H9 (cell line): Measurements from ENCODE around the gene MVP. TPM values are rescaled to one million over a fixed set of nuclear protein-coding genes. Genes with fewer than 3 reads are reported as not detected.

Experiments used
- DNase-seq: peaks from one replicate; pipeline ENCODE4 v3.0.0-alpha.2; 2017
- H2AFZ ChIP-seq: one replicate; pipeline ENCODE4 v1.6.1; 2013; ENCODE audit warnings: mild to moderate bottlenecking, low read length, control low read depth, moderate library complexity
- H2AK5ac ChIP-seq: 2 replicates; pipeline ENCODE4 v1.6.1; 2013; ENCODE audit warnings: low read length, control low read depth, mixed read lengths; ENCODE audit not compliant: insufficient read length
- H2BK120ac ChIP-seq: one replicate; pipeline ENCODE4 v1.6.1; 2013; ENCODE audit warnings: low read depth, mild to moderate bottlenecking, low read length, control low read depth, inconsistent platforms; ENCODE audit not compliant: poor library complexity, severe bottlenecking
- H2BK12ac ChIP-seq: 2 replicates; pipeline ENCODE4 v1.6.1; 2013; ENCODE audit warnings: low read length, control low read depth, mixed read lengths, low read depth; ENCODE audit not compliant: insufficient read length
- H2BK15ac ChIP-seq: 2 replicates; pipeline ENCODE4 v1.6.1; 2013; ENCODE audit warnings: low read depth, low read length, control low read depth
- H2BK20ac ChIP-seq: one replicate; pipeline ENCODE4 v1.6.1; 2013; ENCODE audit warnings: low read depth, mild to moderate bottlenecking, low read length, control low read depth, inconsistent platforms; ENCODE audit not compliant: poor library complexity, severe bottlenecking
- H2BK5ac ChIP-seq: 2 replicates; pipeline ENCODE4 v1.6.1; 2013; ENCODE audit warnings: low read length, control low read depth, mixed read lengths; ENCODE audit not compliant: insufficient read length
- H3K14ac ChIP-seq: 2 replicates; pipeline ENCODE4 v1.6.1; 2013; ENCODE audit warnings: low read length, control low read depth; ENCODE audit not compliant: insufficient read depth
- H3K18ac ChIP-seq: 2 replicates; pipeline ENCODE4 v1.6.1; 2013; ENCODE audit warnings: low read depth, mild to moderate bottlenecking, mixed read lengths, low read length, control low read depth; ENCODE audit not compliant: insufficient read length
- H3K23ac ChIP-seq: 2 replicates; pipeline ENCODE4 v1.6.1; 2013; ENCODE audit warnings: low read length, control low read depth, mixed read lengths, low read depth; ENCODE audit not compliant: insufficient read length
- H3K23me2 ChIP-seq: 2 replicates; pipeline ENCODE4 v1.6.1; 2013; ENCODE audit warnings: low read depth, mild to moderate bottlenecking, mixed read lengths, low read length, control low read depth; ENCODE audit not compliant: insufficient read length, poor library complexity, severe bottlenecking
- H3K27ac ChIP-seq: 2 replicates; pipeline ENCODE4 v1.5.1; 2013; ENCODE audit warnings: low read length, control low read depth, mixed read lengths, low read depth; ENCODE audit not compliant: insufficient read length
- H3K27me3 ChIP-seq: 2 replicates; pipeline ENCODE4 v1.6.1; 2013; ENCODE audit warnings: low read length, control low read depth, inconsistent platforms; ENCODE audit not compliant: insufficient read depth
- H3K4ac ChIP-seq: 2 replicates; pipeline ENCODE4 v1.6.1; 2013; ENCODE audit warnings: low read depth, mild to moderate bottlenecking, control low read depth, inconsistent platforms, low read length, moderate library complexity
- H3K4me1 ChIP-seq: 2 replicates; pipeline ENCODE4 v1.6.1; 2013; ENCODE audit warnings: low read length, control low read depth, inconsistent platforms; ENCODE audit not compliant: insufficient read depth
- H3K4me2 ChIP-seq: 2 replicates; pipeline ENCODE4 v1.6.1; 2013; ENCODE audit warnings: low read length, control low read depth, mixed read lengths; ENCODE audit not compliant: insufficient read length, insufficient read depth
- H3K56ac ChIP-seq: 2 replicates; pipeline ENCODE4 v1.6.1; 2013; ENCODE audit warnings: low read depth, mild to moderate bottlenecking, mixed read lengths, low read length, control low read depth; ENCODE audit not compliant: insufficient read length
- H3K79me1 ChIP-seq: 2 replicates; pipeline ENCODE4 v1.6.1; 2013; ENCODE audit warnings: low read depth, mild to moderate bottlenecking, moderate library complexity, low read length, control low read depth, inconsistent platforms; ENCODE audit not compliant: insufficient read depth, poor library complexity, severe bottlenecking
- H3K79me2 ChIP-seq: 2 replicates; pipeline ENCODE4 v1.6.1; 2013; ENCODE audit warnings: low read length, control low read depth, inconsistent platforms; ENCODE audit not compliant: insufficient read depth
- H3K9ac ChIP-seq: 2 replicates; pipeline ENCODE4 v1.6.1; 2013; ENCODE audit warnings: low read length, control low read depth, mixed read lengths; ENCODE audit not compliant: insufficient read length; ENCODE audit errors: extremely low read depth
- H3K9me3 ChIP-seq: one replicate; pipeline ENCODE4 v1.6.1; 2013; ENCODE audit warnings: low read depth, low read length, inconsistent platforms; ENCODE audit not compliant: control insufficient read depth
- H3T11ph ChIP-seq: one replicate; pipeline ENCODE4 v1.6.1; 2013; ENCODE audit warnings: mild to moderate bottlenecking, low read length, control low read depth, inconsistent platforms
- H4K20me1 ChIP-seq: one replicate; pipeline ENCODE4 v1.6.1; 2013; ENCODE audit not compliant: control insufficient read depth, insufficient read length, insufficient read depth
- H4K5ac ChIP-seq: 2 replicates; pipeline ENCODE4 v1.6.1; 2013; ENCODE audit warnings: low read depth, mild to moderate bottlenecking, mixed read lengths, low read length, control low read depth; ENCODE audit not compliant: insufficient read length
- H4K8ac ChIP-seq: replicated peaks from 2 replicates; pipeline ENCODE4 v1.6.1; 2013; ENCODE audit warnings: low read length, control low read depth, mixed read lengths, low read depth; ENCODE audit not compliant: insufficient read length
- H4K91ac ChIP-seq: 2 replicates; pipeline ENCODE4 v1.6.1; 2013; ENCODE audit warnings: low read depth, mild to moderate bottlenecking, moderate library complexity, mixed read lengths, low read length, control low read depth; ENCODE audit not compliant: insufficient read length
- H3K27ac Mint-ChIP-seq, 3 experiments: 2 replicates in 2 of 3; 3 replicates in 1 of 3; pipeline ENCODE4 v1.8.0; 2020 to 2021; ENCODE audit warnings: mixed read lengths in 3 of 3, mild to moderate bottlenecking in 1 of 3, moderate library complexity in 1 of 3
- H3K27me3 Mint-ChIP-seq: 2 replicates; pipeline ENCODE4 v1.8.0; 2021; ENCODE audit warnings: low read depth, mild to moderate bottlenecking, moderate library complexity, mixed read lengths
- H3K36me3 Mint-ChIP-seq, 3 experiments: 2 replicates in 2 of 3; 3 replicates in 1 of 3; pipeline ENCODE4 v1.8.0; 2020 to 2021; ENCODE audit warnings: low read depth in 3 of 3, mixed read lengths in 3 of 3; ENCODE audit not compliant: insufficient read depth in 1 of 3
- H3K4me1 Mint-ChIP-seq, 2 experiments: 2 replicates each; pipeline ENCODE4 v1.8.0; 2020; ENCODE audit warnings: mixed read lengths in 2 of 2
- H3K4me3 Mint-ChIP-seq, 2 experiments: 2 replicates in 1 of 2; 3 replicates in 1 of 2; pipeline ENCODE4 v1.8.0; 2020 to 2021; ENCODE audit warnings: mild to moderate bottlenecking in 2 of 2, mixed read lengths in 2 of 2, moderate library complexity in 1 of 2
- H3K9me3 Mint-ChIP-seq, 2 experiments: 2 replicates in 1 of 2; 3 replicates in 1 of 2; pipeline ENCODE4 v1.8.0; 2020; ENCODE audit warnings: mild to moderate bottlenecking in 2 of 2, mixed read lengths in 2 of 2, moderate library complexity in 1 of 2
- WGBS: extraction: QIAGEN DNeasy Blood & Tissue Kit; methylation state at CpG from one replicate; pipeline ENCODE4 v1.1.7; 2013; ENCODE audit warnings: missing lambda C conversion rate, low lambda C conversion rate, mixed read lengths; ENCODE audit not compliant: insufficient read length; ENCODE audit errors: extremely low coverage; 5-methylcytosine and 5-hydroxymethylcytosine counted together
- total RNA-seq: library from RNA; stranded (reverse); gene quantifications from 2 replicates; pipeline ENCODE4 v1.2.1, GENCODE V29; 2021
- TF ChIP-seq, protein P1 (sequence below): fragments of 200-600 bp; sonication (generic); conservative IDR thresholded peaks from 3 replicates; pipeline ENCODE4 v1.8.0; 2021; ENCODE audit warnings: antibody characterized with exemption, mild to moderate bottlenecking

Gene MVP
- total RNA-seq, 1 experiment from 2014 or later, result 3.1 TPM

DNA sequence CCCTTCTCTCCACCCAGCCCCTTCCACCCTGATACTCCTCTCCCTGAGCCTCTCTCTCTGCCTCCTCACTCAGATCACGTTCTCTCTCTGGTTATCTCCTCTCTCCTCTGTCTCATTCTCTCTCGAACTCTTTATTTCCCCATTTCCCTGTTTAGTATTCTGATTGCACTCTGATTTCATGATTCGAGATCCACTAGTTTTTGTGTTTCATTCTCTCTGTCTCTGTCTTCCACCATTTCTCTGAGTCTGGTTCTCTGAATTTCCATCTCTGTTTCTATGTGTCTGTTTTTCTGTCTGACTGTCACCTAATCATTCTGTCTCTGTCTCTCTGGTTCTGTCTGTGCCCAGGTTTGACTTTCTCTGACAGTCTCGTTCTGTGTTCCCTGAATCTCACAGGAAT, 77.1 kb downstream of the MVP start:
- Histone ChIP-seq H4K5ac (no peak overlapping the region), H4K20me1 (no peaks in the 10 kb centered on the region), H2BK20ac (no peak overlapping the region), H3K27me3 (no peaks in the 10 kb centered on the region), H2BK5ac (no peak overlapping the region), H3K4me1 (peaks cover 2% of the 10 kb centered on the region), H3K56ac (no peak overlapping the region), H4K91ac (no peak overlapping the region), H3K27ac (no peak overlapping the region), H3T11ph (no peak overlapping the region), H3K9me3 (no peaks in the 10 kb centered on the region), H3K4ac (no peak overlapping the region), H3K79me1 (peaks cover 3% of the 10 kb centered on the region), H2AFZ (no peak overlapping the region), H3K4me2 (no peak overlapping the region), H3K23me2 (peaks cover 25% of the 10 kb centered on the region), H2BK12ac (no peak overlapping the region), H4K8ac (no peak overlapping the region), H3K9ac (no peak overlapping the region), H3K79me2 (no peaks in the 10 kb centered on the region; the same call in 1 of the 2 replicates), H2BK120ac (no peak overlapping the region), H3K23ac (no peak overlapping the region), H3K18ac (no peak overlapping the region), H2BK15ac (no peak overlapping the region), H2AK5ac (no peak overlapping the region), H3K14ac (no peak overlapping the region)
- Mint-ChIP-seq H3K36me3 (peaks cover 9 to 28% (median 22%) of the 10 kb centered on the region in 3 experiments; a peak in 6 of 7 replicates), H3K27me3 (no peaks in the 10 kb centered on the region), H3K4me3 (peak overlapping the region; percentile 34 to 88; a peak in 4 of 5 replicates), H3K9me3 (no peaks in the 10 kb centered on the region; a peak in 1 of 5 replicates), H3K27ac (no peak overlapping the region), H3K4me1 (peaks cover 24 to 29% of the 10 kb centered on the region in 2 experiments)
- WGBS, result 100% methylated on average over 2 of the region's 4 CpGs
- TF ChIP-seq, protein P1, sequence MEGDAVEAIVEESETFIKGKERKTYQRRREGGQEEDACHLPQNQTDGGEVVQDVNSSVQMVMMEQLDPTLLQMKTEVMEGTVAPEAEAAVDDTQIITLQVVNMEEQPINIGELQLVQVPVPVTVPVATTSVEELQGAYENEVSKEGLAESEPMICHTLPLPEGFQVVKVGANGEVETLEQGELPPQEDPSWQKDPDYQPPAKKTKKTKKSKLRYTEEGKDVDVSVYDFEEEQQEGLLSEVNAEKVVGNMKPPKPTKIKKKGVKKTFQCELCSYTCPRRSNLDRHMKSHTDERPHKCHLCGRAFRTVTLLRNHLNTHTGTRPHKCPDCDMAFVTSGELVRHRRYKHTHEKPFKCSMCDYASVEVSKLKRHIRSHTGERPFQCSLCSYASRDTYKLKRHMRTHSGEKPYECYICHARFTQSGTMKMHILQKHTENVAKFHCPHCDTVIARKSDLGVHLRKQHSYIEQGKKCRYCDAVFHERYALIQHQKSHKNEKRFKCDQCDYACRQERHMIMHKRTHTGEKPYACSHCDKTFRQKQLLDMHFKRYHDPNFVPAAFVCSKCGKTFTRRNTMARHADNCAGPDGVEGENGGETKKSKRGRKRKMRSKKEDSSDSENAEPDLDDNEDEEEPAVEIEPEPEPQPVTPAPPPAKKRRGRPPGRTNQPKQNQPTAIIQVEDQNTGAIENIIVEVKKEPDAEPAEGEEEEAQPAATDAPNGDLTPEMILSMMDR, result no peak
- no peak for DNase-seq

Other genes starting within 250 kb of the MVP start
- 0.77 and 1.1 TPM in 2 replicates for gene SPN, start 157.2 kb upstream of the MVP start, total RNA-seq
- gene QPRT, start 141.3 kb upstream of the MVP start, total RNA-seq, result 107 TPM in 2 replicates
- gene C16orf54, start 74.5 kb upstream of the MVP start, total RNA-seq, result not detected in 2 replicates
- gene ZG16, start 42.2 kb upstream of the MVP start, total RNA-seq, result not detected in 2 replicates
- 148 and 151 TPM in 2 replicates for gene KIF22, start 29.7 kb upstream of the MVP start, total RNA-seq
- gene MAZ, start 13.9 kb upstream of the MVP start, total RNA-seq, result 412 and 414 TPM in 2 replicates
- 10.7 and 14.6 TPM in 2 replicates for gene PRRT2, start 8.3 kb upstream of the MVP start, total RNA-seq
- gene PAGR1, start 4.3 kb upstream of the MVP start, total RNA-seq, result 65.3 and 67.8 TPM in 2 replicates
- 70.0 and 70.6 TPM in 2 replicates for gene CDIPT, start 42.8 kb downstream of the MVP start, total RNA-seq
- gene SEZ6L2, start 79.1 kb downstream of the MVP start, total RNA-seq, result 44.7 and 50.8 TPM in 2 replicates
- gene ASPHD1, start 80.0 kb downstream of the MVP start, total RNA-seq, result 16.7 and 17.9 TPM in 2 replicates
- 16.8 and 18.3 TPM in 2 replicates for gene KCTD13, start 105.8 kb downstream of the MVP start, total RNA-seq
- gene TMEM219, start 141.6 kb downstream of the MVP start, total RNA-seq, result 82.1 and 89.1 TPM in 2 replicates
- gene TAOK2, start 153.4 kb downstream of the MVP start, total RNA-seq, result 43.1 and 43.9 TPM in 2 replicates
- gene HIRIP3, start 175.2 kb downstream of the MVP start, total RNA-seq, result 18.5 and 21.6 TPM in 2 replicates
- 94.1 and 101 TPM in 2 replicates for gene INO80E, start 175.8 kb downstream of the MVP start, total RNA-seq
- gene DOC2A, start 190.6 kb downstream of the MVP start, total RNA-seq, result 10.2 and 12.2 TPM in 2 replicates
- not detected in 2 replicates for gene C16orf92, start 202.7 kb downstream of the MVP start, total RNA-seq
- 20.9 and 22.3 TPM in 2 replicates for gene TLCD3B, start 210.8 kb downstream of the MVP start, total RNA-seq
- 1,356 and 1,375 TPM in 2 replicates for gene ALDOA, start 245.3 kb downstream of the MVP start, total RNA-seq